GM12878 (cell line): ENCODE measurements around the gene CCDC91.

Experiments
- ATF7 ChIP-seq: fragments of 450-650 bp; IDR thresholded peaks from 2 replicates; pipeline ENCODE4 v1.6.1; 2016; ENCODE audit warnings: low read depth, mild to moderate bottlenecking
- POLR2A ChIP-seq: IDR thresholded peaks from 2 replicates; pipeline ENCODE4 v1.6.1; 2011; ENCODE audit warnings: low read depth, mild to moderate bottlenecking, low read length
- POLR2AphosphoS5 ChIP-seq: IDR thresholded peaks from 2 replicates; pipeline ENCODE4 v1.6.1; 2011; ENCODE audit warnings: mild to moderate bottlenecking, low read length, inconsistent platforms
- TCF12 ChIP-seq: IDR thresholded peaks from 2 replicates; pipeline ENCODE4 v1.6.1; 2011; ENCODE audit warnings: low read depth, mild to moderate bottlenecking, low read length

DNA sequence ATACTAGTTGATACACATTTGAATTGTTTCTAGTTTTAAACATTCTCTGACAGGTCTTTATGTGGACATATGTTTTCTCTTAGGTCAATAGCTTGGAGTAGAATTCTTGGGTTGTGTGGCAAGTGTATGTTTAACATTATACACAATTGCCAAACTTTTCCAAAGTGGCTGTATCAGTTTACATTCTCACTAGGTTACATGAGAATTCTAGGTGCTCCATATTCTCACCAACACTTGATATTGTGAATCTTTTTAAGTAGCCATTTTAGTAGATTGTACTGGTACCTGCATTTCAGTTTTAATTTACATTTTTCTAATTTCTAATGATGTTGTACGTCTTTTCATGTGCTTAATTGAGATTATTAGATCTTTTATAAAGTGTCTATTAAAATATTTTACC is 28.6 kb downstream of the CCDC91 start:
- no peak for TF ChIP-seq POLR2A
- no peak for TF ChIP-seq TCF12
- TF ChIP-seq ATF7, result no peak
- TF ChIP-seq POLR2AphosphoS5, result no peak
